SK-N-SH treated with all-trans-retinoic acid at 6 μM for 48 hours (cell line): ENCODE measurements around the gene CDH4.

Source experiments
- ATAC-seq: fragments of 200-7000 bp; cut with Tn5 transposase; 3 replicates; pipeline ENCODE4 v1.9.1; 2020; ENCODE audit warnings: mild to moderate bottlenecking, moderate library complexity
- ARNTL ChIP-seq: fragments of 450-650 bp; formaldehyde crosslinking; IDR thresholded peaks from 2 replicates; pipeline ENCODE4 v1.5.0; 2020; ENCODE audit warnings: low read depth, mild to moderate bottlenecking, moderate library complexity, borderline replicate concordance
- CSDC2 ChIP-seq: fragments of 250-450 bp; sonication (Bioruptor Pico); IDR thresholded peaks from 2 replicates; pipeline ENCODE4 v1.5.0; 2020; ENCODE audit warnings: mild to moderate bottlenecking, moderate library complexity
- ESRRG ChIP-seq: fragments of 250-450 bp; sonication (Bioruptor Pico); IDR thresholded peaks from 2 replicates; pipeline ENCODE4 v1.6.1; 2021; ENCODE audit warnings: mild to moderate bottlenecking
- GLIS3 ChIP-seq: fragments of 250-450 bp; sonication (Bioruptor Pico); IDR thresholded peaks from 2 replicates; pipeline ENCODE4 v1.5.0; 2020; ENCODE audit warnings: mild to moderate bottlenecking, moderate library complexity
- ISL1 ChIP-seq: fragments of 250-450 bp; sonication (Bioruptor Pico); IDR thresholded peaks from 2 replicates; pipeline ENCODE4 v2.1.2; 2022; ENCODE audit warnings: mild to moderate bottlenecking, moderate library complexity
- PPARA ChIP-seq: fragments of 250-450 bp; sonication (Bioruptor Pico); IDR thresholded peaks from 2 replicates; pipeline ENCODE4 v1.5.0; 2020; ENCODE audit warnings: mild to moderate bottlenecking, borderline replicate concordance
- RARB ChIP-seq: fragments of 250-450 bp; sonication (Bioruptor Pico); IDR thresholded peaks from 2 replicates; pipeline ENCODE4 v1.8.0; 2021; ENCODE audit warnings: mild to moderate bottlenecking, moderate library complexity
- SNAI2 ChIP-seq: fragments of 250-450 bp; sonication (Bioruptor Pico); IDR thresholded peaks from 2 replicates; pipeline ENCODE4 v1.5.0; 2020; ENCODE audit warnings: mild to moderate bottlenecking, moderate library complexity
- TCF4 ChIP-seq: fragments of 250-450 bp; sonication (Bioruptor Pico); IDR thresholded peaks from 2 replicates; pipeline ENCODE4 v1.8.0; 2021; ENCODE audit warnings: mild to moderate bottlenecking, moderate library complexity, borderline replicate concordance
- TOX ChIP-seq: fragments of 250-450 bp; sonication (Bioruptor Pico); IDR thresholded peaks from 2 replicates; pipeline ENCODE4 v1.8.0; 2021; ENCODE audit warnings: mild to moderate bottlenecking, moderate library complexity, borderline replicate concordance
- ZC3H10 ChIP-seq: fragments of 250-450 bp; sonication (Bioruptor Pico); IDR thresholded peaks from 2 replicates; pipeline ENCODE4 v1.5.1; 2021; ENCODE audit warnings: mild to moderate bottlenecking, moderate library complexity
- ZFP3 ChIP-seq: fragments of 250-450 bp; sonication (Bioruptor Pico); IDR thresholded peaks from 2 replicates; pipeline ENCODE4 v1.5.0; 2020; ENCODE audit warnings: mild to moderate bottlenecking, moderate library complexity
- ZNF565 ChIP-seq: fragments of 450-650 bp; formaldehyde crosslinking; conservative IDR thresholded peaks from 2 replicates; pipeline ENCODE4 v1.5.0; 2020; ENCODE audit warnings: low read depth, mild to moderate bottlenecking, moderate library complexity
- ZNF70 ChIP-seq: fragments of 450-650 bp; formaldehyde crosslinking; IDR thresholded peaks from 2 replicates; pipeline ENCODE4 v1.5.0; 2020; ENCODE audit warnings: mild to moderate bottlenecking, moderate library complexity
- ZNF8 ChIP-seq: fragments of 450-650 bp; formaldehyde crosslinking; IDR thresholded peaks from 2 replicates; pipeline ENCODE4 v1.5.0; 2020; ENCODE audit warnings: mild to moderate bottlenecking, moderate library complexity
- TF ChIP-seq, protein P1 (sequence below): fragments of 250-450 bp; sonication (Bioruptor Pico); IDR thresholded peaks from 2 replicates; pipeline ENCODE4 v1.5.0; 2020; ENCODE audit warnings: mild to moderate bottlenecking, moderate library complexity
- TF ChIP-seq, protein P2 (sequence below): fragments of 250-450 bp; sonication (Bioruptor Pico); IDR thresholded peaks from 2 replicates; pipeline ENCODE4 v1.5.1; 2021; ENCODE audit warnings: mild to moderate bottlenecking, moderate library complexity
- TF ChIP-seq, protein P3 (sequence below): fragments of 250-450 bp; sonication (Bioruptor Pico); IDR thresholded peaks from 2 replicates; pipeline ENCODE4 v1.8.0; 2020; ENCODE audit warnings: mild to moderate bottlenecking, moderate library complexity, borderline replicate concordance
- TF ChIP-seq, protein P4 (sequence below): fragments of 250-450 bp; sonication (Bioruptor Pico); IDR thresholded peaks from 2 replicates; pipeline ENCODE4 v1.8.0; 2021; ENCODE audit warnings: low read depth, mild to moderate bottlenecking, moderate library complexity, borderline replicate concordance
- TF ChIP-seq, protein P5 (sequence below): fragments of 250-450 bp; sonication (Bioruptor Pico); IDR thresholded peaks from 2 replicates; pipeline ENCODE4 v1.5.1; 2020; ENCODE audit warnings: low read depth, mild to moderate bottlenecking, moderate library complexity

The CDH4 gene

DNA sequence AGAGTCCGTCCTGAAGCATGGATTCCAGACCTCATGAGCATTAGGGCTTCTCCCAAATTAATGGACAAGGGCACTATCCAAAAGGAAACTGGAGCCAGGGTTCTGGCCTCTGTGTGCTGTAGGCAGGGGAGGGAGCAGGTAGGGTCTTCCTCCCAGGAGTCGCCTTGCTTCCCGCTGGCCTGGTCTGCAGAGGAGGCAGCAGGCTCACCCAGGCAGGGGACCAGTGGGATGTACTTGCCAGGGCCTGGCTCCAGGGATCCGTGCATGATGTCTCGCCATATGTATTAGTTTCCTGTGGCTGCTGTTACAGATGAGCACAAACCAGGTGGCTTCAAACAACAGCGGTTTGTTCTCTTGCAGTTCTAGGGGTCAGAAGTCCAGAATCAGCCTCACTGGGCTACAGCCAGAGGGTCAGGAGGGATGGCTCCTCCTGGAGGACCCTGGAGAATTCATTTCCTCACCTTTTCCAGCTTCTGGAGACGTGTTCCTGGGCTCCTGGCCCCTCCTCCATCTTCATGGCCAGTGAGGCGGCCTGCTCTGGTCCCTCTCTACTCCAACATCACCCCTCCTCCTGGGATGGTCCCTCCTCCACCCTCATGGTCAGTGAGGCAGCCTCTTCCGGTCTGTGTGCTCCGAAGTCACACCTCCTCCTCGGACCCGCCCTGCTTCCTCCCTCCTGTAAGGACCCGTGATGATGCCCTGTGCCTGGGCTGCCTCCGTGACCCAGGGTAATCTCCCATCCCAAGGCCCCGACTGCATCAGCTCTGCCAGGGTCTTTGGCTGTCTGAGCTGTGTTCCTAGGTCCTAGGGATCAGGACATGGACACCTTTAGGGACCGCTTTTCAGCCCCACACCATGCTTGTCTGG, 329.1 kb downstream of the CDH4 start:
- ATAC-seq: no peak
- TF ChIP-seq ZNF565: no peak
- TF ChIP-seq, protein P1, sequence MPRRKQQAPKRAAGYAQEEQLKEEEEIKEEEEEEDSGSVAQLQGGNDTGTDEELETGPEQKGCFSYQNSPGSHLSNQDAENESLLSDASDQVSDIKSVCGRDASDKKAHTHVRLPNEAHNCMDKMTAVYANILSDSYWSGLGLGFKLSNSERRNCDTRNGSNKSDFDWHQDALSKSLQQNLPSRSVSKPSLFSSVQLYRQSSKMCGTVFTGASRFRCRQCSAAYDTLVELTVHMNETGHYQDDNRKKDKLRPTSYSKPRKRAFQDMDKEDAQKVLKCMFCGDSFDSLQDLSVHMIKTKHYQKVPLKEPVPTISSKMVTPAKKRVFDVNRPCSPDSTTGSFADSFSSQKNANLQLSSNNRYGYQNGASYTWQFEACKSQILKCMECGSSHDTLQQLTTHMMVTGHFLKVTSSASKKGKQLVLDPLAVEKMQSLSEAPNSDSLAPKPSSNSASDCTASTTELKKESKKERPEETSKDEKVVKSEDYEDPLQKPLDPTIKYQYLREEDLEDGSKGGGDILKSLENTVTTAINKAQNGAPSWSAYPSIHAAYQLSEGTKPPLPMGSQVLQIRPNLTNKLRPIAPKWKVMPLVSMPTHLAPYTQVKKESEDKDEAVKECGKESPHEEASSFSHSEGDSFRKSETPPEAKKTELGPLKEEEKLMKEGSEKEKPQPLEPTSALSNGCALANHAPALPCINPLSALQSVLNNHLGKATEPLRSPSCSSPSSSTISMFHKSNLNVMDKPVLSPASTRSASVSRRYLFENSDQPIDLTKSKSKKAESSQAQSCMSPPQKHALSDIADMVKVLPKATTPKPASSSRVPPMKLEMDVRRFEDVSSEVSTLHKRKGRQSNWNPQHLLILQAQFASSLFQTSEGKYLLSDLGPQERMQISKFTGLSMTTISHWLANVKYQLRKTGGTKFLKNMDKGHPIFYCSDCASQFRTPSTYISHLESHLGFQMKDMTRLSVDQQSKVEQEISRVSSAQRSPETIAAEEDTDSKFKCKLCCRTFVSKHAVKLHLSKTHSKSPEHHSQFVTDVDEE: no peak
- no peak for TF ChIP-seq TCF4 (CRISPR knock-in tag)
- TF ChIP-seq ESRRG (CRISPR knock-in tag): no peak
- TF ChIP-seq PPARA (CRISPR knock-in tag): no peak
- TF ChIP-seq, protein P2, sequence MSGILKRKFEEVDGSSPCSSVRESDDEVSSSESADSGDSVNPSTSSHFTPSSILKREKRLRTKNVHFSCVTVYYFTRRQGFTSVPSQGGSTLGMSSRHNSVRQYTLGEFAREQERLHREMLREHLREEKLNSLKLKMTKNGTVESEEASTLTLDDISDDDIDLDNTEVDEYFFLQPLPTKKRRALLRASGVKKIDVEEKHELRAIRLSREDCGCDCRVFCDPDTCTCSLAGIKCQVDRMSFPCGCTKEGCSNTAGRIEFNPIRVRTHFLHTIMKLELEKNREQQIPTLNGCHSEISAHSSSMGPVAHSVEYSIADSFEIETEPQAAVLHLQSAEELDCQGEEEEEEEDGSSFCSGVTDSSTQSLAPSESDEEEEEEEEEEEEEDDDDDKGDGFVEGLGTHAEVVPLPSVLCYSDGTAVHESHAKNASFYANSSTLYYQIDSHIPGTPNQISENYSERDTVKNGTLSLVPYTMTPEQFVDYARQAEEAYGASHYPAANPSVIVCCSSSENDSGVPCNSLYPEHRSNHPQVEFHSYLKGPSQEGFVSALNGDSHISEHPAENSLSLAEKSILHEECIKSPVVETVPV (CRISPR knock-in tag): no peak
- TF ChIP-seq, protein P3, sequence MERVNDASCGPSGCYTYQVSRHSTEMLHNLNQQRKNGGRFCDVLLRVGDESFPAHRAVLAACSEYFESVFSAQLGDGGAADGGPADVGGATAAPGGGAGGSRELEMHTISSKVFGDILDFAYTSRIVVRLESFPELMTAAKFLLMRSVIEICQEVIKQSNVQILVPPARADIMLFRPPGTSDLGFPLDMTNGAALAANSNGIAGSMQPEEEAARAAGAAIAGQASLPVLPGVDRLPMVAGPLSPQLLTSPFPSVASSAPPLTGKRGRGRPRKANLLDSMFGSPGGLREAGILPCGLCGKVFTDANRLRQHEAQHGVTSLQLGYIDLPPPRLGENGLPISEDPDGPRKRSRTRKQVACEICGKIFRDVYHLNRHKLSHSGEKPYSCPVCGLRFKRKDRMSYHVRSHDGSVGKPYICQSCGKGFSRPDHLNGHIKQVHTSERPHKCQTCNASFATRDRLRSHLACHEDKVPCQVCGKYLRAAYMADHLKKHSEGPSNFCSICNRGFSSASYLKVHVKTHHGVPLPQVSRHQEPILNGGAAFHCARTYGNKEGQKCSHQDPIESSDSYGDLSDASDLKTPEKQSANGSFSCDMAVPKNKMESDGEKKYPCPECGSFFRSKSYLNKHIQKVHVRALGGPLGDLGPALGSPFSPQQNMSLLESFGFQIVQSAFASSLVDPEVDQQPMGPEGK (CRISPR knock-in tag): no peak
- no peak for TF ChIP-seq ZNF8
- TF ChIP-seq, protein P4, sequence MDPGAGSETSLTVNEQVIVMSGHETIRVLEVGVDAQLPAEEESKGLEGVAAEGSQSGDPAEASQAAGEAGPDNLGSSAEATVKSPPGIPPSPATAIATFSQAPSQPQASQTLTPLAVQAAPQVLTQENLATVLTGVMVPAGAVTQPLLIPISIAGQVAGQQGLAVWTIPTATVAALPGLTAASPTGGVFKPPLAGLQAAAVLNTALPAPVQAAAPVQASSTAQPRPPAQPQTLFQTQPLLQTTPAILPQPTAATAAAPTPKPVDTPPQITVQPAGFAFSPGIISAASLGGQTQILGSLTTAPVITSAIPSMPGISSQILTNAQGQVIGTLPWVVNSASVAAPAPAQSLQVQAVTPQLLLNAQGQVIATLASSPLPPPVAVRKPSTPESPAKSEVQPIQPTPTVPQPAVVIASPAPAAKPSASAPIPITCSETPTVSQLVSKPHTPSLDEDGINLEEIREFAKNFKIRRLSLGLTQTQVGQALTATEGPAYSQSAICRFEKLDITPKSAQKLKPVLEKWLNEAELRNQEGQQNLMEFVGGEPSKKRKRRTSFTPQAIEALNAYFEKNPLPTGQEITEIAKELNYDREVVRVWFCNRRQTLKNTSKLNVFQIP (CRISPR knock-in tag): no peak
- TF ChIP-seq GLIS3 (CRISPR knock-in tag): no peak
- TF ChIP-seq ARNTL (CRISPR knock-in tag): no peak

DNA sequence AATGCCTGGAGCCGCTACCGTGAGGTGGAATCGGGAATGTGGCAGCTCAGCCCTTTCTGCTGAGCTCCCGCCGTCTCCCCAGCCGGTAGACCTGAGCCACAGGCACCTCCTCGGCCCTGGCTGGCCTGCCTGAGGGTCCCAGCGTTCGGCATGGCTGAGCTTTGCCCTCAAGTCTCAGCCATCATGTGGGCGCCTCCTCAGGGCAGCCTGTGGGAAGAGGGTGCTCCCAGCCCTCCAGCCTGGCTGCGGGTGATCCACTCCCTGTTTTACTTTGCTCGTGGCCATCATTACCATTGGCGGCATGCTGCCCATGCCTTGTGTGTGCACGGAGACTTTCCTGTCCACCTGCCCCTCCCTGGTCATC, 329.7 kb downstream of the CDH4 start:
- ATAC-seq: no peak
- TF ChIP-seq ZNF70 (CRISPR knock-in tag) (no peak), ZFP3 (no peak), SNAI2 (CRISPR knock-in tag) (no peak), GLIS3 (CRISPR knock-in tag) (no peak), TOX (CRISPR knock-in tag) (no peak), ZC3H10 (CRISPR knock-in tag) (no peak), RARB (CRISPR knock-in tag) (no peak), ISL1 (no peak), PPARA (CRISPR knock-in tag) (no peak), ZNF565 (no peak), CSDC2 (no peak), ARNTL (CRISPR knock-in tag) (no peak), ESRRG (CRISPR knock-in tag) (no peak)
- TF ChIP-seq, protein P1: no peak
- TF ChIP-seq, protein P5, sequence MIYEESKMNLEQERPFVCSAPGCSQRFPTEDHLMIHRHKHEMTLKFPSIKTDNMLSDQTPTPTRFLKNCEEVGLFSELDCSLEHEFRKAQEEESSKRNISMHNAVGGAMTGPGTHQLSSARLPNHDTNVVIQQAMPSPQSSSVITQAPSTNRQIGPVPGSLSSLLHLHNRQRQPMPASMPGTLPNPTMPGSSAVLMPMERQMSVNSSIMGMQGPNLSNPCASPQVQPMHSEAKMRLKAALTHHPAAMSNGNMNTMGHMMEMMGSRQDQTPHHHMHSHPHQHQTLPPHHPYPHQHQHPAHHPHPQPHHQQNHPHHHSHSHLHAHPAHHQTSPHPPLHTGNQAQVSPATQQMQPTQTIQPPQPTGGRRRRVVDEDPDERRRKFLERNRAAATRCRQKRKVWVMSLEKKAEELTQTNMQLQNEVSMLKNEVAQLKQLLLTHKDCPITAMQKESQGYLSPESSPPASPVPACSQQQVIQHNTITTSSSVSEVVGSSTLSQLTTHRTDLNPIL (CRISPR knock-in tag): no peak
- TF ChIP-seq, protein P2 (CRISPR knock-in tag): no peak
- TF ChIP-seq, protein P4 (CRISPR knock-in tag): no peak
